Measurements from ENCODE around the gene CADM2.
A peak's percentile ranks its signal among the peaks of the same experiment; 100 is the strongest.
"Not testable (repeated sequence)": the region's sequence is repeated elsewhere in the genome, so short reads cannot be mapped to it uniquely, and the experiment has no call there.

Gene CADM2

DNA sequence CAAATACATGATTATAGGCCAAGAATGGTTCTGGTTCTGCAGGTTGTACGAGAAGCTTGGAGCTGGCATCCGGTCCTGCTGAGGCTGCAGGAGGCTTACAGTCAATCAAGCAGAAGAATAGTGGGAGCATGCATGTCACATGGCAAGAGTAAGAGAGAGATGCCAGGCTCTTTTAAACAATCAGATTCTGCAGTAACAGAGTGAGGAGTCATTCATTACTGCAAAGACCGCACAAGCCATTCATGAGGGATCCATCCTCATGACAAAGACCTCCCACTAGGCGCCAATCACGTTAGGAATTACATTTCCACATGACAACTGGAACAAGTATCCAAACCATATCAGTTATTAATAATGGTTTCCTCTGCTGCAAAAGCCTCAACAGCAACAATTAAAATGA lies 536.8 kb downstream of the CADM2 start:
- no peak for DNase-seq

DNA sequence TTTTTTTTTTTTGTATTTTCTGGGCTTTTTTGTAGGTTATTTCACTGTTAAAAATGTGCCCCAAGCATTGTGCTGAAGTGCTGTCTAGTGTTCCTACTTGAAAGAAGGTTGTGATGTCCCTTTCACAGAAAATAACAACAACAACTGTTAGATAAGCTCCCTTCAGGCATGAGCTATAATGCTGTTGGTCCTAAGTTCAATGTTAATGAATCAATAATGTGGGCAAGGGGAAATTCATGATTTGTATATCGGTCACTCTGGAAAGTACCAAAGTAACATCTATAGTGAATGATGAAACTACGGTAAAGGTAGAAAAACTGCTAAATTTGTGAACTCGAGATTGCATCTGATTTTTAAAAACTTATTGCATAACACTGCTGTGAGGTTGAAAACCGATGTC lies 539.4 kb downstream of the CADM2 start:
- no peak for DNase-seq

DNA sequence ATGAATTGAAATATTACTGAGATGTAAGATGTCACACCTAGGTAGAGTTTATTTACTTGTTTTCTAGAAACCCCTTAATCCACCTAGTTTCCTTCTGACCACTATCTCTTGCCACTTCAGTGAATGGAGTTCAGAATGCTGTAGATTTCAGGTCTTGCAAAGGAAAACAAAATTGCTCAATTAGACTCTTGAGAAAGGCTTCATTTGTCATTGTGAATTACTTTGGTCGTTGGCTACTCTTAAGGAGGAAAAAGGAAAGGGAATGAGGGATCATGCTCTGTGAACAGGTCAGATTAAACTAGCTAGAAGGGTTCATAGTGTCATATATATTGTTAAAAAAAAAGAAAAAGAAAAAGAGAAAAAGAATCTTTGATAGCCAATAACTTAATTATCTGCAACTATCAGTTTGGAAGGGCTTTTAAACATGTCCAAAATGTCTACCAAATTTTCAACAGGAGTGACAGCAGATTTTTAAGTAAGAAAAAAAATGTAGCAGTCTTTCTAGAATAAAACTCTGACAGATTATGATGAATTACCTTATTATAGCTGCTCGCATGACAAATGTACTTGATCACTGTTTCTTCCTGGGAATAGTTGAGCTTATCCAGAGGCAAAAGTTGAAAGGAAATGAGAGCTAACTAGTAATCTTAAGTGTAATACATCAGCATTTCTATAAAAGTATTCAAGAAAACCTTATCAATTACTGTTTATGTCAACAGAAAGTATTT lies 543.5 kb downstream of the CADM2 start:
- no peak for DNase-seq

DNA sequence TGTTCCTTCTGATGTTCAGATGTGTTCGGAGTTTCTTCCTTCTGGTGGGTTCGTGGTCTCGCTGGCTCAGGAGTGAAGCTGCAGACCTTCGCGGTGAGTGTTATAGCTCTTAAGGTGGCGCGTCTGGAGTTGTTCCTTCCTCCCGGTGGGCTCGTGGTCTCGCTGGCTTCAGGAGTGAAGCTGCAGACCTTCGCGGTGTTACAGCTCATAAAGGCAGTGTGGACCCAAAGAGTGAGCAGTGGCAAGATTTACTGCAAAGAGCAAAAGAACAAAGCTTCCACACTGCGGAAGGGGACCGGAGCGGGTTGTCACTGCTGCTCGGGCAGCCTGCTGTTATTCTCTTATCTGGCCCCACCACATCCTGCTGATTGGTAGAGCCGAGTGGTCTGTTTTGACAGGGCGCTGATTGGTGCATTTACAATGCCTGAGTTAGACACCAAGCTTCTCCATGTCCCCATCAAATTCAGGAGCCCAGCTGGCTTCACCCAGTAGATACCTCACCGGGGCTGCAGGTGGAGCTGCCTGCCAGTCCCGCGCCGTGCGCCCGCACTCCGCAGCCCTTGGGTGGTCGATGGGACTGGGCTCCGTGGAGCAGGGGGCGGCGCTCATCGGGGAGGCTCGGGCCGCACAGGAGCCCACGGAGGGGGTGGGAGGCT lies 545.5 kb downstream of the CADM2 start:
- DNase-seq = not testable (repeated sequence)

DNA sequence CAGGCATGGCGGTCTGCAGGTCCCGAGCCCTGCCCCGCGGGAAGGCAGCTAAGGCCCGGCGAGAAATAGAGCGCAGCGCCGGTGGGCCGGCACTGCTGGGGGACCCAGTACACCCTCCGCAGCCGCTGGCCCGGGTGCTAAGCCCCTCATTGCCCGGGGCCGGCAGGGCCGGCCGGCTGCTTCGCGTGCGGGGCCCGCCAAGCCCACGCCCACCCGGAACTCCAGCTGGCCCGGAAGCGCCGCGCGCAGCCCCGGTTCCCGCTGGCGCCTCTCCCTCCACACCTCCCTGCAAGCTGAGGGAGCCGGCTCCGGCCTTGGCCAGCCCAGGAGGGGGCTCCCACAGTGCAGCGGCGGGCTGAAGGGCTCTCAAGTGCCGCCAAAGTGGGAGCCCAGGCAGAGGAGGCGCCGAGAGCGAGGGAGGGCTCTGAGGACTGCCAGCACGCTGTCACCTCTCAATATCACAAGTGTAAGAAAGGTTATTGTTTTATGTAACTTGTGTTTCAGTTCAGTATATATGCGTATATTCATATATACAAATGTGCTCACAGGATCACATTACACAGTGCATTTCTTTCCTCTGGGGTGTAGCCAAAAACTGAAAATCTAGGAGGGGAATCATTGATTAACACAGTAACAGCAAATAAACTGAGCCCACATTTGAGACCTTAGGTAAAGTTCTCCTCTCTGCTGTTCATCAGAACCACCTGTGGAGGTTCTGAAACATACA lies 546.2 kb downstream of the CADM2 start:
- not testable (repeated sequence) for DNase-seq

DNA sequence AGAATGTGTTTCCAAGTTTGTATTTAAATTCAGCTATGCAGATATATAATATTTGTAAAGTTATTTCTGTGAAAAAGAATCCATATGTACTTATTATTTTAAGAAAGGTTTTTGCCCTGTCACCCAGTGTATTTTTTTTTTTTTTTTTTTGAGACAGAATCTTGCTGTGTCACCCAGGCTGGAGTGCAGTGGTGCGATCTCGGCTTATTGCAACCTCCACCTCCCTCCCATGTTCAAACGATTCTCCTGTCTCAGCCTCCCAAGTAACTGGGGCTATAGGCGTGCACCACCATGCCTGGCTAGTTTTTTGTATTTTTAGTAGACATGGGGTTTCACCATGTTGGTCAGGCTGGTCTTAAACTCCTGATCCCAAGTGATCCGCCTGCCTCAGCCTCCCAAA lies 548.3 kb downstream of the CADM2 start:
- DNase-seq = not testable (repeated sequence)

DNA sequence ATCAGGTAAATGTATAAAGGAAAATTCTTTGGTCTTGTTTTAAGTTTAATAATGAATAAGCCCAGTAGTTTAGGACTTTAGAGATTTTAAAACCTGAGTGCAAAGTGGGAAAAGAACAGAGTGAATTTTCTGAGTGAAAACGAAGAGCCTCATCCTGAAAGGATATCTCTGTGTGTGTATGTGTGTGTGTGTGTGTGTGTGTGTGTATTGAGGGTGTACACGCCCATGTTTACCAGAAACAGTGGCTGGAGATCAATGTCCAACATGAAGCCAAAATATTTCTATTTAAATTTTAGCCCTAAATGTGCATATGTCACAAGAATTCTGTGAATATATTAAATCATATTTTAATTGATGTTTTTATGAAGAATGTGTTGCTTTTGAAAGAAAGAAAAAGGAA lies 549.9 kb downstream of the CADM2 start:
- no peak for DNase-seq

DNA sequence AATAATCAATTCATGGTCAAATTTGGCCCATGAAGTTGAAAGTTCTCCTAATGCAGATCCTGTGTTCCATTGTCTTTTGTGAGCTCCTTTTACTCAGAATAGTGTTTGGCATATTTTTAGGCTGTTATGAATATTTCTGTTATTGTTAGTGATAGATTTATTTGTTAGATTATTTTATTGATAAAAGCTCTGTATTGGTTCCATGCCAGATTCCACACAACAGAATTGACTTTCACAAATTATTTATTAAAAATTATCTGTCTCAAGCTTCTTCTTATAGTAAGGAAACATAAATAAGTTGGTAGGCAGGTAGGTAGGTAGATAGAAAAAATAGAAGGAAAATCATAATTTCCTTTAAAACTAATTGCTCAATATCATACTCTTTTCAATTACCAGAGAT lies 557.4 kb downstream of the CADM2 start:
- no peak for DNase-seq

DNA sequence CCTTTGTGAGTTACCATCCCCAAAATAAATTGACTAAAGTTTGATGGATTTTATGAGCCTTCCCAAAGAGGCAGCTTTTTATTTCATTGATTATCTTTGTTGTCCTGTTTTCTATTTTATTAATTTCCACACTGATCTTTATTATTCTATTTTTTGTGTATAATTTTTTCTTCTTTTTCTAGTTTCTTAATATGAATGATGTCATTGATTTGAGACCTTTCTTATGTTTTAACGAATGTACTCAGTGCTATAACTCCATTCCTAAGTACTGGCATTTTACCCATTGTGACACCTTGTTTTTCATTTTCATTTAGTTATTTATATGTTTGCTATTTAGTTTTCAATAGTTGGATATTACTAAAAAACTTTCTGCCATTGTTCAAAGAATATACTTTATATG lies 565.3 kb downstream of the CADM2 start:
- DNase-seq = no peak

DNA sequence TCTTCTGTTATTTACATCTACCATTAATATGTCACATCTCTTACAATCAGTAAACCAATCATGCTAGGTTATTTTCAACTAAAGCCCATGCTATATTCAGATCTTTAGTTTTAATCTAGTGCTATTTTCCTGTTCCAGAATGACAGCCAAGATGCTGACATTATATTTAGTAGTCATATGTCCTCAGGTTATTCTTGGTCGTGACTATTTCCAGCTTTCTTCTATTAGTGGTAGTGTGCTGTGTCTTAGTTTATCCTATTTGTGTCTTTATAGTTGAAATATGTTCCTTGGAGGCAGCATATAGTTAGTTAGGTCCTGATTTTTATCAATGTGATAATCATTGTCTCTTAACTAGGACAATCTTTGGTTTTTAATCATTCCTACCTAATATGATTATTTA lies 566.5 kb downstream of the CADM2 start:
- DNase-seq = no peak

DNA sequence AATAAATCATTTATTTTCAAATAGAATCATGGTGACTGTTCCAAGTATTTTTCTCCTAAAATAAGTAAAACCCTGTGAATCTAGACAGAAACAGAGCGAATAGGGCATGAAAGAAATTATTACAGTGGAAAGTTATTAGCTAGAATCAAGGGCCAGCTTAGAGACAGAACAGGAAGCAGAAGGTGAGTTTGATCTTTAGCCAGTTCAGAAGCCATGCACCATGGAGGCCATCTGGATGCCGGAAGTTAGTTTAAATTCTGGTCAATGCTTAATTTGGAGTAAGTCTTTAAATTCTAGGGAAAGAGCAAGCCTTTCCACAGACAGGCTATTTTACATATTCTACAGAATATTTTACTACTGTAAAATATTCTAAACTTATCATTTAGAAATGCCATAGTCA lies 574.8 kb downstream of the CADM2 start:
- no peak for DNase-seq

DNA sequence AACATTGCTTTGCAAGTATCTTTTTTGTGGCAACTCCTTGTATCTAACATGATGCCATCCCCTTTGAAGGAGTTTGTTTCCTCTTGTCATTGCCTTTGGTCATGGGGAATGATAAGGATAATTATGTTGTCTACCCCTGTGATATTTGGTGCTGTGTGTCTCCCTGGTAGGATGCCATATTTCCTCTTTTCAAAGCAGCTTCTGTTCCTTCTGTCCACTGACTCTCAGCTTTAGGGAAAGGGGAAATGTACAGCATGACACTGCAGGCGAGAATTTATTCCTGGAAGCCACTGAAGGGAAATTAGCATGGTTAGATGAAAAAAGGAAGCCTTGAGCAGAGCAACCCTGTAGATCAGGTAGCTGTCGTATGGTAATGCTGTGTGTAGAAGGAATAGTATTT lies 576.7 kb downstream of the CADM2 start:
- no peak for DNase-seq

DNA sequence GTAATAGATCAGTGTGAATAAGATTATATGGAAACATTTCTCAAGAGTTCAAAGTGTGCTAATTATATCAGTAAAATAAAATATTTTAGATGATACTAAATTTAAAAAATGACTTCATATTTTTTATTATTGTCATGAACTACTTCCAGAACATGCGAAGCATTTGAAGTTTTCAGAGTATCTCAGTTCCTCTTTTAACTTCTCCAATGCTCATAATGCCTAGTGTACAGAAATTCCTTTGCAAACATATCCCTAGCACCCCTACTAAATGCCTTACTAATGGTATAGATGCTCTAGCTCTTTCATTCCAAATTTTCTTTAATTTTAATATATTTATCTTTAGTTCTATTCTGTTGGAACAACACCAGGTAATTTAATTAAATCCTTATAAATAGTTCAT lies 580.4 kb downstream of the CADM2 start:
- no peak for DNase-seq

DNA sequence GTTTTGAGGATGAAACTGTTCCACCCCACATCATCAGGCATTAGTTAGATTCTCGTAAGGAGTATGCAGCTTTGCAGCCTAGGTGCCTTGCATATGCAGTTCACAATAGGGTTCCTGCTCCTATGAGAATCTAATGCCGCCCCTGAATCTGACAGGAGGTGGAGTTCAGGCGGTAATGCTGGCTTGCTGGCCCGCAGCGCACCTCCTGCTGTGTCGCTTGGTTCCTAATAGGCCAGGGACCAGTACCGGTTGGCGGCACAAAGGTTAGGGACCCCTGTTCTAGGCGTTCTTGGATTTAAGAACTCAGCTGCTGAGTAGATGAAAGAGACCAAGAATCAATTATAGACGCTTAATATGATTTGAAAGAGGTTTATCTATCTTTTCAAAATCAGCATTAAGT lies 595.4 kb downstream of the CADM2 start:
- no peak for DNase-seq

DNA sequence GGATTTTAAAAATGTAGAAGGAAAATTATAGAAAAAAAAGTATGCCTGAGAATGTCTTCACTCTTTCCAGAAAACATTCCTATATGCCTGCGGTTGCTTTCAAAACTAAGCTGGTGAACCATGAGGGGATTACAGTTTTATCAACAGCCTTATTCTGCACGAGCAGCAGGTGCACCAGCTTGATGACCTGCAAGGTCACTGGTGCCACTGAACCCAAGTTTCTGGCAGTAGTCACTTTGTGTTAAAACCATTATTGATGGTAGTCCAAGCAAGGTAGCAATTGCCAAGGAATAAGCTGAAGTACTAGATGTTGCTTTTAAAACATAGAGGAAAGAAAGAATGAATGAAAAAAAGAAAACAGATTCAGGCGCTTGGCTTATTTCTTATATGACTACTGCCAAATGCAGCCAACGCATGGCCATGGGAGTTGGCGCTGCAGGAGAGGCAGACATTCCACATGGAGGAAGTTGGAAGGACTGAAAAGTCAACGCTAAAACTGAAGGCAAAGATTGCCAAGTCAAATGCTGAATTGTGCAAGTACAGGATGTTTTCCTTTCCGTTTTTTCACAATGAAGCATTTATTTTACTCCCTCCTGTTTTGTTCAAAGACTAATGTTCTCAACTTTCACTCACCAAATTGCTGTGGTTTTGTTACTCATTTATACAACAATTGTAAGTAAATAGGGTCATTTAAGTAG lies 601.4 kb downstream of the CADM2 start:
- no peak for DNase-seq

DNA sequence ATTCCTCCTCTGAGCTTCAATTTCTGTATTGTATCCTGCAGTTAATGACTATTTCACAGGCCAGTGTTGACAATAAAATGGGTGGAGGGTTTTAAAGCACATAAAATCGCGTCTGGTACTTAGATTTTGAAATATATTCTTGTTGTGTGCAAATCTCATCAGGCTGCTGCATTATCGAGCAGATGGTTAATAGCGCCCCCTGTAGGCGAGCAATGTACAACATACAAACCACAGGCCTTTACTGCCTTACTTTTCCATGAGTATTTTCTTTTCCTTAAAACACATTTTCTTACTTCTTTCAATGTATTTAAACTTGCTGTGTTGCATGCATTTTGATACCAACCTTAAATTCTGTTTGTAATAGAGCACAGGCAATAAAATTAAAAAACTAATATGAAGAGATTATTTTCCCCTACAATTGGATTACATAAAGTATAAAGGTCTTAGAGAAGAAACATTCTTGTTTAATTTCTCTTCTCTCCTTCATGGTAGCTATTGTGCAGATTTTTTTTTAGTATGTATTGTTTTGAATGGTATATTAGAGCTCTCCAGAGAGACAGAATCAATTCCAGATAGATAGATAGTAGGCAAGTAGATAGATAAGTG lies 608.4 kb downstream of the CADM2 start:
- peak; percentile 10 for DNase-seq

DNA sequence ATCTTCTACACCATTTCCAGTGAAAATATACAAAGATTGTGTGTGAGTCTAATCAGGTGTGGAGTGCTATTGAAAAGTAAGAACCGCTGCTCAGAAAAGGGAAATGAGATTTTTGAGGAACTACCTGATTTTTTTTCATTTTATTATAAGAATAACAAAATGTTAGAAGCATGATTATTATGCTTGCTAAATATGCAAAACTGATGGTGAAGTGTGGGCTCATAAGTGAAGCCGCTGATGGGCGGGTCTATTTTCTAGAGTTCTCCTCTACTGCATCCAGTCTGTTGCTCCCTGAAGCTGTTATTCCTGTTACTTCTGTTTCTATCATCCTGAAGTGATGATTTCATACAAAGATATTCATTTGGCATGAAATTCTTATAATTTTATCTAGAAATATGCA lies 612.0 kb downstream of the CADM2 start:
- no peak for DNase-seq

DNA sequence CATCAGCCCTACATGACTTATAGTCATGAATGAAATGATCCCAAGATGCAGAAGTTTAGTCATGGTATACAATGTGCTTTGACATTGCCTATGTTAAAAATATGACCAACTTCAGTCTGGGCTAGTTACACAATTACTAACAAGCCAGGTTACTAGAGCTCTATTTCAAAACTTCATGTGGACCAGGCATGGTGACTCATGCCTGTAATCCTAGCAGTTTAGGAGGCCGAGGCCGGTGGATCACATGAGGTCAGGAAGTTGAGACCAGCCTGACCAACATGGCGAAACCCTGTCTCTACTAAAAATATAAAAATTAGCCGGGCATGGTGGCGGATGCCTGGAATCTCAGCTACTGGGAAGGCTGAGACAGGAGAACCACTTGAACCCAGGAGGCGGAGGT lies 613.0 kb downstream of the CADM2 start:
- no peak for DNase-seq

DNA sequence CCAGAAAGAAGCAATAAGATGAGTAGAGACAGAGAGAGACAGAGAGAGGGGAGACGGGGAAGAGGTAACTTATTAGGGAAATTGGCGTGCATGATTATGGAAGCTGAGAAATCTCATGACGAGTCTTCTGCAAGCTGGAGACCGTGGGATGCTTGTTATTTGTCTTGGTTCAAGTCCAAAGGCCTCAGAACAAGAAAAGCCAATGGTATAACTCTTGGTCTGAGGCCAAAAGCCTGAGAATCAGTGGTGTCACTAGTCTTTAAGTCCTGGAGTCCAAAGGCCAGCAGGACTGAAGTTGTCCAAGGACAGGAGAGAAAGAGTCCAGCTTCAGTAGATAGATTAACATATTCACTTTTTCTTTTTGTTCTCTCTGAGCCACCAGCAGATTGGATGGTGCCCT lies 613.6 kb downstream of the CADM2 start:
- DNase-seq = no peak

DNA sequence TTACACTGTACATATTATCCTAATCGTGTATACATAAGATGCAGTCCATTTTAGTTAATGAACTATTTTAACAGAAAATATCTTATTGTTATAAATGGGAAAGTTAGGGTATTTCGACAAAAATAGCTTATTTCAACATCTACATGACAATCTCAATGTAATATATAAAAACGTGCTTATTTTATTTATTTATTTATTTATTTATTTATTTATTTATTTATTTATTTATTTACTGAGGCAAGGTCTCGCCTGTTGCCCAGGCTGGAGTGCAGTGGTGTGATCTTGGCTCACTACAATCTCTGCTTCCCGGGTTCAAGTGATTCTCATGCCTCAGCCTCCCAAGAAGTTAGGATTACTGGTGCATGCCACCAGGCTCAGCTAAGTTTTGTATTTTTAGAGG lies 614.2 kb downstream of the CADM2 start:
- DNase-seq = no peak

DNA sequence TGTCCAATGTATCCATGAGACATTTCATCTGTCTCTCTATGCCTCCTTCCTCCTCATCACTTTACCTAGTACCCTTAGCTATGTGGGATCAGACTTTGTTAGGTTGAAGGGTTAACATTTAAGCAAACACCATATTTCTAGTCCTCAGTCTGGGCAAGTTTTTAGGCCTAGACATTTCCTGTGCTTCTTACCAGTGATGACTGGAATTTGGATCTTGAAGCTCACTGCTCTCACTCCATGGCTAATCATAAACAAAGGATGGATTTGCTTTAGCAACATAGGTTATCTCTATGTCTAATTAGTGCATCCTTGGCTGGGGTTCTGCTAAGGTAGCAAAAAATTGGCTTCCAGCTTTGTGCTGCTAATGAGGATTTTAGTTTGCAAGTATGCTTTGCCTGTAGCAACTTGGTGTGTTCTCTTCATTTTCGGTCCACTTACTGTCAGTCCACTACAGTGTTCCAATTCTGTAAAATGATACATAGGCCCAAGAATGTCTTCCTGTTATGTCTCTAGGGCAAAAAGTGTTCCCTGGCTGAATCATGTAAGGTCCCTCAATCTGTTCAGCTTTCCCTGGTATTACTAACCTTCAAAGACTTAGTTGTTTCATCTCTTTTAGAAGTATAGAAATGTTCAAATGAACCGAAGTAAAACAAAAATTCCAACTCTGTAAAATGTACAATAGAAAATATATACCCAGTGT lies 615.4 kb downstream of the CADM2 start:
- no peak for DNase-seq

DNA sequence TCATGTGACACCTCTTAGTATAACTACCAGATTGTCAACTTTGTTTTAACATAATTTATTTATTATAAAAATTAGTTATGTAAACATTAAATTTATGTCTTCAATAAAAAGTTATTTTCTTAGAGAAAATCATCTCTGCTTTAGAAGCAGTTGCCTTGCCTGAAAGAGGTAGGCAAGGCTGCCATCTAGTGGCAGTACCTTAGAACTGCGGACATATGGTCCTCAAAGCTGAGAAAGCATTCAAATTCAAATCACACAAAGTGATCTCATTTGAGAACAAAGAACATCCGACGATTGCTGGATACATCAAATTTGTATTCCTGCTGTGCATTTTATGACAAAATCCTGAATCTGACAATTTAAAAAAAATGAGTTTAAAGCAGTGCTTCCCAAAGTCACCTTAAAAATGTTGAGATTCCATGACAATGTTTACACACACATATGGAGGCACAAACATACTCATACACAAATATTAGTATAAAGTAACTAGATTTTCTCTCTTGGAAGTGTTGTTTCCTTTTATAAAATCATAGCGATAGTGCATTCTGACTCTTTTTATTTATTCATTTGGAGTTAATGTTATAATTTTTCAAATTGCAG lies 617.4 kb downstream of the CADM2 start:
- peak; percentile 43 for DNase-seq

Data from stimulated activated CD4-positive, alpha-beta T cell treated with anti-CD3 and anti-CD28 coated beads, Interleukin-1b, Interleukin-23, amount 100 ng/mL, for 48 hours (primary cell).